Panc1 (cell line): ENCODE results near the gene NCAPH2.

Experiments
- CTCF ChIP-seq: fragments of 450-650 bp; IDR thresholded peaks from 2 replicates; pipeline ENCODE4 v1.5.1; 2017; ENCODE audit warnings: mild to moderate bottlenecking
- POLR2AphosphoS5 ChIP-seq: IDR thresholded peaks from 2 replicates; pipeline ENCODE4 v1.6.1; 2012; ENCODE audit warnings: mild to moderate bottlenecking, low read depth, low read length, moderate library complexity
- TCF7L2 ChIP-seq: IDR thresholded peaks from 2 replicates; pipeline ENCODE4 v1.6.1; 2011; ENCODE audit warnings: mild to moderate bottlenecking, low read depth, low read length, inconsistent platforms
- TF ChIP-seq, protein P1 (sequence below), 2 experiments: IDR thresholded peaks; 2 replicates each; pipeline ENCODE4 v1.6.1; 2011 to 2012; ENCODE audit warnings: low read depth in 2 of 2, control low read depth in 1 of 2, low read length in 1 of 2, mild to moderate bottlenecking in 1 of 2, moderate library complexity in 1 of 2; ENCODE audit not compliant: insufficient read depth in 1 of 2

GRCh38 chr22:50556703-50557102 is 48.7 kb downstream of the NCAPH2 start:
- TF ChIP-seq CTCF (no peak), POLR2AphosphoS5 (no peak), TCF7L2 (no peak)
- TF ChIP-seq, protein P1, sequence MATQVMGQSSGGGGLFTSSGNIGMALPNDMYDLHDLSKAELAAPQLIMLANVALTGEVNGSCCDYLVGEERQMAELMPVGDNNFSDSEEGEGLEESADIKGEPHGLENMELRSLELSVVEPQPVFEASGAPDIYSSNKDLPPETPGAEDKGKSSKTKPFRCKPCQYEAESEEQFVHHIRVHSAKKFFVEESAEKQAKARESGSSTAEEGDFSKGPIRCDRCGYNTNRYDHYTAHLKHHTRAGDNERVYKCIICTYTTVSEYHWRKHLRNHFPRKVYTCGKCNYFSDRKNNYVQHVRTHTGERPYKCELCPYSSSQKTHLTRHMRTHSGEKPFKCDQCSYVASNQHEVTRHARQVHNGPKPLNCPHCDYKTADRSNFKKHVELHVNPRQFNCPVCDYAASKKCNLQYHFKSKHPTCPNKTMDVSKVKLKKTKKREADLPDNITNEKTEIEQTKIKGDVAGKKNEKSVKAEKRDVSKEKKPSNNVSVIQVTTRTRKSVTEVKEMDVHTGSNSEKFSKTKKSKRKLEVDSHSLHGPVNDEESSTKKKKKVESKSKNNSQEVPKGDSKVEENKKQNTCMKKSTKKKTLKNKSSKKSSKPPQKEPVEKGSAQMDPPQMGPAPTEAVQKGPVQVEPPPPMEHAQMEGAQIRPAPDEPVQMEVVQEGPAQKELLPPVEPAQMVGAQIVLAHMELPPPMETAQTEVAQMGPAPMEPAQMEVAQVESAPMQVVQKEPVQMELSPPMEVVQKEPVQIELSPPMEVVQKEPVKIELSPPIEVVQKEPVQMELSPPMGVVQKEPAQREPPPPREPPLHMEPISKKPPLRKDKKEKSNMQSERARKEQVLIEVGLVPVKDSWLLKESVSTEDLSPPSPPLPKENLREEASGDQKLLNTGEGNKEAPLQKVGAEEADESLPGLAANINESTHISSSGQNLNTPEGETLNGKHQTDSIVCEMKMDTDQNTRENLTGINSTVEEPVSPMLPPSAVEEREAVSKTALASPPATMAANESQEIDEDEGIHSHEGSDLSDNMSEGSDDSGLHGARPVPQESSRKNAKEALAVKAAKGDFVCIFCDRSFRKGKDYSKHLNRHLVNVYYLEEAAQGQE (IDR thresholded peaks at IDR 0.05; ENCODE audit: insufficient read depth in 1 of 2, low read depth in 2 of 2, low read length in 1 of 2), result no peak
